Measurements from ENCODE around the gene MAMLD1.

Gene MAMLD1

GRCh38 chrX:150405576-150405975 lies 42.5 kb downstream of the MAMLD1 start:
- Histone ChIP-seq H3K9ac (no peak overlapping the region), H3K79me2 (no peaks in the 10 kb centered on the region), H3K9me3 (ENCODE audit: control insufficient read depth, low read length) (no peaks in the 10 kb centered on the region), H3K36me3 (ENCODE audit: control insufficient read depth, insufficient read depth, low read length) (no peaks in the 10 kb centered on the region), H3K4me3 (ENCODE audit: low read depth, low read length) (no peak overlapping the region), H3K4me2 (ENCODE audit: low read length) (no peak overlapping the region), H2AFZ (no peak overlapping the region), H3K27me3 (ENCODE audit: control insufficient read depth, insufficient read depth, low read length) (no peaks in the 10 kb centered on the region), H3K27ac (no peak overlapping the region), H3K4me1 (no peaks in the 10 kb centered on the region)
- TF ChIP-seq CTCF (IDR thresholded peaks at IDR 0.05): peak; percentile 25

- no peak overlapping the region for H2AFZ ChIP-seq
- H3K4me2 ChIP-seq (ENCODE audit: low read length): no peak overlapping the region
- TF ChIP-seq CTCF (IDR thresholded peaks at IDR 0.05): no peak
- no peak overlapping the region for H3K4me3 ChIP-seq (ENCODE audit: low read depth, low read length)
- H3K79me2 ChIP-seq: no peaks in the 10 kb centered on the region
- H3K27me3 ChIP-seq (ENCODE audit: control insufficient read depth, insufficient read depth, low read length): no peaks in the 10 kb centered on the region
- H3K9ac ChIP-seq: no peak overlapping the region
- no peak overlapping the region for H3K27ac ChIP-seq
- H3K9me3 ChIP-seq (ENCODE audit: control insufficient read depth, low read length): no peaks in the 10 kb centered on the region
- H3K36me3 ChIP-seq (ENCODE audit: control insufficient read depth, insufficient read depth, low read length): no peaks in the 10 kb centered on the region
- H3K4me1 ChIP-seq: no peaks in the 10 kb centered on the region
Observed at GRCh38 chrX:150406596-150406995, 43.5 kb downstream of the MAMLD1 start.

- H3K4me2 ChIP-seq (ENCODE audit: low read length): no peak overlapping the region
- no peak overlapping the region for H3K4me3 ChIP-seq (ENCODE audit: low read depth, low read length)
- no peak overlapping the region for H3K9ac ChIP-seq
- no peaks in the 10 kb centered on the region for H3K27me3 ChIP-seq (ENCODE audit: control insufficient read depth, insufficient read depth, low read length)
- H3K9me3 ChIP-seq (ENCODE audit: control insufficient read depth, low read length): no peaks in the 10 kb centered on the region
- H3K4me1 ChIP-seq: no peaks in the 10 kb centered on the region
- no peak overlapping the region for H2AFZ ChIP-seq
- TF ChIP-seq CTCF (IDR thresholded peaks at IDR 0.05): no peak
- no peaks in the 10 kb centered on the region for H3K36me3 ChIP-seq (ENCODE audit: control insufficient read depth, insufficient read depth, low read length)
- H3K27ac ChIP-seq: no peak overlapping the region
- H3K79me2 ChIP-seq: no peaks in the 10 kb centered on the region
Observed at GRCh38 chrX:150408007-150408406, 44.9 kb downstream of the MAMLD1 start.

GRCh38 chrX:150408561-150408960 lies 45.4 kb downstream of the MAMLD1 start:
- no peak for TF ChIP-seq CTCF (IDR thresholded peaks at IDR 0.05)
- no peak overlapping the region for H3K4me3 ChIP-seq (ENCODE audit: low read depth, low read length)
- no peaks in the 10 kb centered on the region for H3K79me2 ChIP-seq
- H3K27ac ChIP-seq: no peak overlapping the region
- no peaks in the 10 kb centered on the region for H3K36me3 ChIP-seq (ENCODE audit: control insufficient read depth, insufficient read depth, low read length)
- H3K4me1 ChIP-seq: no peaks in the 10 kb centered on the region
- no peak overlapping the region for H2AFZ ChIP-seq
- no peaks in the 10 kb centered on the region for H3K9me3 ChIP-seq (ENCODE audit: control insufficient read depth, low read length)
- no peak overlapping the region for H3K9ac ChIP-seq
- no peak overlapping the region for H3K4me2 ChIP-seq (ENCODE audit: low read length)
- H3K27me3 ChIP-seq (ENCODE audit: control insufficient read depth, insufficient read depth, low read length): no peaks in the 10 kb centered on the region

GRCh38 chrX:150409486-150409885 lies 46.4 kb downstream of the MAMLD1 start:
- H3K27me3 ChIP-seq (ENCODE audit: control insufficient read depth, insufficient read depth, low read length): no peaks in the 10 kb centered on the region
- H3K4me1 ChIP-seq: no peaks in the 10 kb centered on the region
- H3K79me2 ChIP-seq: no peaks in the 10 kb centered on the region
- TF ChIP-seq CTCF (IDR thresholded peaks at IDR 0.05): no peak
- H3K27ac ChIP-seq: no peak overlapping the region
- H2AFZ ChIP-seq: no peak overlapping the region
- no peaks in the 10 kb centered on the region for H3K9me3 ChIP-seq (ENCODE audit: control insufficient read depth, low read length)
- no peak overlapping the region for H3K9ac ChIP-seq
- H3K4me2 ChIP-seq (ENCODE audit: low read length): no peak overlapping the region
- no peaks in the 10 kb centered on the region for H3K36me3 ChIP-seq (ENCODE audit: control insufficient read depth, insufficient read depth, low read length)
- H3K4me3 ChIP-seq (ENCODE audit: low read depth, low read length): no peak overlapping the region
